K562 (cell line): ENCODE results near the gene CARMIL1. TPM values are rescaled to one million over a fixed set of nuclear protein-coding genes. Genes with fewer than 3 reads are reported as not detected.

Experiments used
- ARID2 ChIP-seq: fragments of 450-650 bp; IDR thresholded peaks from 2 replicates; pipeline ENCODE4 v1.6.1; 2017; ENCODE audit warnings: antibody characterized with exemption, mild to moderate bottlenecking
- ARID4B ChIP-seq: sonication (generic); formaldehyde crosslinking; IDR thresholded peaks from 2 replicates; pipeline ENCODE4 v1.8.0; 2022; ENCODE audit warnings: mild to moderate bottlenecking, missing genetic modification reagents
- BDP1 ChIP-seq: IDR thresholded peaks from 3 replicates; pipeline ENCODE4 v1.6.1; 2011; ENCODE audit not compliant: insufficient read length, insufficient read depth
- BRF1 ChIP-seq: IDR thresholded peaks from 3 replicates; pipeline ENCODE4 v1.6.1; 2011; ENCODE audit warnings: borderline replicate concordance, mild to moderate bottlenecking; ENCODE audit not compliant: insufficient read length; ENCODE audit errors: extremely low read depth
- CHD4 ChIP-seq: fragments of 200-600 bp; sonication (generic); IDR thresholded peaks from 3 replicates; pipeline ENCODE4 v1.6.1; 2012; ENCODE audit warnings: low read depth, mild to moderate bottlenecking, mixed read lengths, low read length, inconsistent platforms; ENCODE audit not compliant: insufficient read depth, insufficient replicate concordance, poor library complexity, severe bottlenecking
- DMBX1 ChIP-seq: fragments of 250-450 bp; sonication (Bioruptor Pico); IDR thresholded peaks from 2 replicates; pipeline ENCODE4 v1.8.0; 2022; ENCODE audit warnings: inconsistent platforms, mild to moderate bottlenecking, moderate library complexity, borderline replicate concordance
- HDAC2 ChIP-seq: fragments of 450-650 bp; IDR thresholded peaks from 2 replicates; pipeline ENCODE4 v1.6.1; 2016; ENCODE audit warnings: mild to moderate bottlenecking
- HEY1 ChIP-seq: fragments of 250-450 bp; sonication (Bioruptor Pico); IDR thresholded peaks from 2 replicates; pipeline ENCODE4 v1.5.0; 2020; ENCODE audit warnings: mild to moderate bottlenecking, moderate library complexity, borderline replicate concordance
- HMGN3 ChIP-seq: IDR thresholded peaks from 2 replicates; pipeline ENCODE4 v1.6.1; 2011; ENCODE audit warnings: borderline replicate concordance, low read depth, mild to moderate bottlenecking, mixed read lengths, low read length; ENCODE audit not compliant: insufficient read length; ENCODE audit errors: extremely low read depth
- MAFF ChIP-seq: IDR thresholded peaks from 2 replicates; pipeline ENCODE4 v1.6.1; 2012; ENCODE audit warnings: low read length, improper control_type of control experiment
- MCM2 ChIP-seq: fragments of 450-650 bp; IDR thresholded peaks from 2 replicates; pipeline ENCODE4 v1.6.1; 2017; ENCODE audit warnings: low read depth, mild to moderate bottlenecking
- MECOM ChIP-seq: fragments of 250-450 bp; sonication (Bioruptor Pico); IDR thresholded peaks from 2 replicates; pipeline ENCODE4 v1.8.0; 2022; ENCODE audit warnings: inconsistent platforms
- MTA2 ChIP-seq: fragments of 450-650 bp; IDR thresholded peaks from 2 replicates; pipeline ENCODE4 v1.6.1; 2016; ENCODE audit warnings: low read depth
- NR2F6 ChIP-seq: fragments of 450-650 bp; formaldehyde crosslinking; IDR thresholded peaks from 2 replicates; pipeline ENCODE4 v1.4.0; 2020; ENCODE audit warnings: mild to moderate bottlenecking
- POLR2AphosphoS2 ChIP-seq: IDR thresholded peaks from 2 replicates; pipeline ENCODE4 v1.6.1; 2012; ENCODE audit warnings: low read length, improper control_type of control experiment
- TEAD1 ChIP-seq, 2 experiments: fragments of 450-650 bp in 1 of 2; sonication (generic) in 1 of 2; formaldehyde crosslinking; IDR thresholded peaks; 2 replicates each; pipeline versions ENCODE4 v1.4.0 to v1.8.0; 2020 to 2022; ENCODE audit warnings: mild to moderate bottlenecking in 2 of 2, missing genetic modification reagents in 1 of 2
- TFAP4 ChIP-seq: sonication (generic); formaldehyde crosslinking; IDR thresholded peaks from 2 replicates; pipeline ENCODE4 v1.8.0; 2022; ENCODE audit warnings: missing genetic modification reagents, mild to moderate bottlenecking, moderate library complexity, borderline replicate concordance
- YY1 ChIP-seq, 3 experiments: IDR thresholded peaks; 2 replicates each; pipeline ENCODE4 v1.6.1; 2011; ENCODE audit warnings: low read length in 2 of 3, mild to moderate bottlenecking in 2 of 3, moderate library complexity in 2 of 3, borderline replicate concordance in 1 of 3, control low read depth in 1 of 3, low read depth in 1 of 3; ENCODE audit not compliant: insufficient read depth in 3 of 3, insufficient replicate concordance in 2 of 3, control insufficient read depth in 1 of 3, insufficient read length in 1 of 3; ENCODE audit errors: extremely low read depth in 1 of 3
- ZNF197 ChIP-seq: fragments of 200-800 bp; sonication (Bioruptor generic); IDR thresholded peaks from 2 replicates; pipeline ENCODE4 v1.6.1; 2016; ENCODE audit warnings: low read depth, missing genetic modification characterization, missing compliant biosample characterization
- ZNF316 ChIP-seq: fragments of 450-650 bp; IDR thresholded peaks from 2 replicates; pipeline ENCODE4 v1.6.1; 2016
- ZNF583 ChIP-seq: fragments of 250-450 bp; sonication (Bioruptor Pico); IDR thresholded peaks from 2 replicates; pipeline ENCODE4 v1.4.0; 2020
- ZNF830 ChIP-seq: fragments of 250-450 bp; sonication (Bioruptor Pico); IDR thresholded peaks from 2 replicates; pipeline ENCODE4 v1.5.0; 2021; ENCODE audit warnings: mild to moderate bottlenecking
- ZSCAN32 ChIP-seq: fragments of 450-650 bp; formaldehyde crosslinking; IDR thresholded peaks from 2 replicates; pipeline ENCODE4 v1.4.0; 2020; ENCODE audit warnings: mild to moderate bottlenecking, moderate library complexity
- polyA plus RNA-seq, 8 experiments: library from polyadenylated mRNA; depleted of rRNA in 4 of 8; stranded (reverse) in 5 of 8; unstranded in 3 of 8; fragments of >200 nt; fragmentation: Nextera tagmentation in 2 of 8; fragmentation: Illumina TruSeq in 1 of 8; extraction: Ambion mirVana in 2 of 8; extraction: Trizol in 1 of 8; gene quantifications; 2 replicates each; pipeline versions ENCODE4 v1.2.1 to v1.2.3, GENCODE V29; 2011 to 2014; ENCODE audit warnings: inconsistent platforms in 1 of 8, missing spikeins in 1 of 8
- total RNA-seq, 7 experiments: library from RNA; depleted of rRNA in 6 of 7; stranded (reverse); fragments of >200 nt in 6 of 7; fragmentation: Illumina TruSeq in 2 of 7; extraction: Trizol in 2 of 7; gene quantifications; 2 replicates each; pipeline versions ENCODE4 v1.2.1 to v1.2.3, GENCODE V29; 2011 to 2021; ENCODE audit warnings: low replicate concordance in 1 of 7
- TF ChIP-seq, protein P1 (sequence below): fragments of 250-450 bp; sonication (Bioruptor Pico); IDR thresholded peaks from 2 replicates; pipeline ENCODE4 v1.8.0; 2021; ENCODE audit warnings: borderline replicate concordance, mild to moderate bottlenecking, moderate library complexity; ENCODE audit not compliant: poor library complexity, severe bottlenecking

The CARMIL1 gene
- total and polyA plus RNA-seq, 9 of the 15 experiments (the other 6 are each of a cell fraction or from before 2014, with no cell fraction given), result 0.04 to 0.32 (median 0.10) TPM; not detected in 1

DNA sequence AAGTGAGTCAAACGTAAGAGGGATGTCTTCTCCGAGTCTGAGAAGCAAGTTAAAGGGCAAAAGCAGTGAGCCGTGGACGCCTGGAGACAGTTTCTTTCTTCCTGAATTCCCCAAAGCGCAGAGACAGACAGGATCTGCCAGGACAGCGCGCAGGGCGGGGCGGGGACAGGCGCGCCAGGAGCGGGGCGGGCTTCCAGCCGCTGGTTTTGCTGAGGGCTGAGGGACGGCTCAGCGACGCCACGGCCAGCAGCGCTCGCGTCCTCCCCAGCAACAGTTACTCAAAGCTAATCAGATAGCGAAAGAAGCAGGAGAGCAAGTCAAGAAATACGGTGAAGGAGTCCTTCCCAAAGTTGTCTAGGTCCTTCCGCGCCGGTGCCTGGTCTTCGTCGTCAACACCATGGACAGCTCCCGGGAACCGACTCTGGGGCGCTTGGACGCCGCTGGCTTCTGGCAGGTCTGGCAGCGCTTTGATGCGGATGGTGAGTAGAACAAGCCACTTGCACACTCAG, 372.9 kb downstream of the CARMIL1 start, which contains the start of gene SCGN (continued):
- TF ChIP-seq ARID4B (CRISPR knock-in tag) (no peak), HDAC2 (peak; percentile 31; the same call in 1 of the 2 replicates), TEAD1 (CRISPR knock-in tag; IDR thresholded peaks at IDR 0.05) (0 out of 4 replicates have a peak, but pooled peaks of 1 of the 2 experiments have one; percentile 34), ZSCAN32 (CRISPR knock-in tag) (no peak), BDP1 (no peak), NR2F6 (CRISPR knock-in tag) (no peak), MECOM (CRISPR knock-in tag) (no peak), ZNF316 (no peak), DMBX1 (peak; percentile 63; the same call in 1 of the 2 replicates), TFAP4 (CRISPR knock-in tag) (peak; percentile 48; the same call in 1 of the 2 replicates), ARID2 (no peak), YY1 (IDR thresholded peaks at IDR 0.05; ENCODE audit: borderline replicate concordance in 1 of 3, control insufficient read depth in 1 of 3, extremely low read depth in 1 of 3, insufficient read depth in 3 of 3, insufficient read length in 1 of 3, insufficient replicate concordance in 2 of 3, low read depth in 1 of 3, low read length in 2 of 3) (no peak), MCM2 (no peak), HMGN3 (no peak), CHD4 (no peak), ZNF830 (CRISPR knock-in tag) (no peak), ZNF197 (CRISPR knock-in tag) (peak; percentile 57; the same call in 1 of the 2 replicates), ZNF583 (peak; percentile 70; the same call in 1 of the 2 replicates), BRF1 (no peak), POLR2AphosphoS2 (no peak), MTA2 (no peak), HEY1 (no peak), MAFF (no peak)
- TF ChIP-seq, protein P1, sequence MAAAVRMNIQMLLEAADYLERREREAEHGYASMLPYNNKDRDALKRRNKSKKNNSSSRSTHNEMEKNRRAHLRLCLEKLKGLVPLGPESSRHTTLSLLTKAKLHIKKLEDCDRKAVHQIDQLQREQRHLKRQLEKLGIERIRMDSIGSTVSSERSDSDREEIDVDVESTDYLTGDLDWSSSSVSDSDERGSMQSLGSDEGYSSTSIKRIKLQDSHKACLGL (CRISPR knock-in tag), result no peak
